ENCODE results near the gene MUSK. TPM values are rescaled to one million over a fixed set of nuclear protein-coding genes. Genes with fewer than 3 reads are reported as not detected.
A peak's percentile ranks its signal among the peaks of the same experiment; 100 is the strongest.

MUSK gene
- total RNA-seq, 4 donors from 2014 or later, result 2.2 to 5.6 (median 2.7) TPM; not detected in 1

DNA sequence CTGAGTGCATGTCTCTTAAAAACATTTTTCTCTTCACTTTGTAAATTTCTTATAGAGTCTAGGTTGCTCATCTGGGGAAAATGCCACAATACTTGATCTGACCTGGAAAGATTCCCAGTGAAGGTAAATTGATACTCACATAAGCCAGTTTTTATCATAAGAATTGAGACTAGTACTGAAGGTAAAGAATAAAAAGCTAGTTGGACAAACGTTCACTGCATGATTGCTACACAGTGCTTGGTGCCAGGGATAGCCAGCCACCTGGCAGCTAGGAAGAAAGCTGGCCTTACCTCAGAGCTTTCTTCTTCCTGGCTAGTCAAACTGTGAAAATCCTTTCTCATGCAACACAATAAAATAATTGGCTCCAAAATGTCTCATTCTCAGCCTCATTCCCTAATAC lies 77.1 kb downstream of the MUSK start:
- H3K4me3 ChIP-seq, result no peak overlapping the region
- no peaks in the 10 kb centered on the region for H3K36me3 ChIP-seq
- intact Hi-C loops (cut with DNase I; ENCODE audit: low total_unique reads) (no loop called here), in situ Hi-C loops (cut with MboI; ENCODE audit: low pct_ligation_motif_present in 1 of 4, low pct_unique_long_range_greater_than_20kb in 1 of 4, low sequenced_read_pairs in 3 of 4) (no loop called here)
- H3K9me3 ChIP-seq, result no peaks in the 10 kb centered on the region
- peak overlapping the region in 3 of 4 donors; percentile 28 to 70 (median 69) for H3K27ac ChIP-seq
- WGBS, 2 donors (ENCODE audit: low coverage in 1 of 2), result 31% methylated on average over 1 of the region's 1 CpG; no CpG with 5 or more reads in 1 of the 2 donors
- H3K27me3 ChIP-seq, result no peaks in the 10 kb centered on the region
- TF ChIP-seq POLR2A (IDR thresholded peaks at IDR 0.05), result no peak
- TF ChIP-seq, protein P1, sequence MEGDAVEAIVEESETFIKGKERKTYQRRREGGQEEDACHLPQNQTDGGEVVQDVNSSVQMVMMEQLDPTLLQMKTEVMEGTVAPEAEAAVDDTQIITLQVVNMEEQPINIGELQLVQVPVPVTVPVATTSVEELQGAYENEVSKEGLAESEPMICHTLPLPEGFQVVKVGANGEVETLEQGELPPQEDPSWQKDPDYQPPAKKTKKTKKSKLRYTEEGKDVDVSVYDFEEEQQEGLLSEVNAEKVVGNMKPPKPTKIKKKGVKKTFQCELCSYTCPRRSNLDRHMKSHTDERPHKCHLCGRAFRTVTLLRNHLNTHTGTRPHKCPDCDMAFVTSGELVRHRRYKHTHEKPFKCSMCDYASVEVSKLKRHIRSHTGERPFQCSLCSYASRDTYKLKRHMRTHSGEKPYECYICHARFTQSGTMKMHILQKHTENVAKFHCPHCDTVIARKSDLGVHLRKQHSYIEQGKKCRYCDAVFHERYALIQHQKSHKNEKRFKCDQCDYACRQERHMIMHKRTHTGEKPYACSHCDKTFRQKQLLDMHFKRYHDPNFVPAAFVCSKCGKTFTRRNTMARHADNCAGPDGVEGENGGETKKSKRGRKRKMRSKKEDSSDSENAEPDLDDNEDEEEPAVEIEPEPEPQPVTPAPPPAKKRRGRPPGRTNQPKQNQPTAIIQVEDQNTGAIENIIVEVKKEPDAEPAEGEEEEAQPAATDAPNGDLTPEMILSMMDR (IDR thresholded peaks at IDR 0.05), result no peak
- TF ChIP-seq EP300 (IDR thresholded peaks at IDR 0.05; ENCODE audit: low read depth), result no peak
- TF ChIP-seq POLR2AphosphoS5 (IDR thresholded peaks at IDR 0.05), result no peak
- peaks cover 0 to 12% (median 6%) of the 10 kb centered on the region in 4 donors for H3K4me1 ChIP-seq
- DNase-seq, result no peak

DNA sequence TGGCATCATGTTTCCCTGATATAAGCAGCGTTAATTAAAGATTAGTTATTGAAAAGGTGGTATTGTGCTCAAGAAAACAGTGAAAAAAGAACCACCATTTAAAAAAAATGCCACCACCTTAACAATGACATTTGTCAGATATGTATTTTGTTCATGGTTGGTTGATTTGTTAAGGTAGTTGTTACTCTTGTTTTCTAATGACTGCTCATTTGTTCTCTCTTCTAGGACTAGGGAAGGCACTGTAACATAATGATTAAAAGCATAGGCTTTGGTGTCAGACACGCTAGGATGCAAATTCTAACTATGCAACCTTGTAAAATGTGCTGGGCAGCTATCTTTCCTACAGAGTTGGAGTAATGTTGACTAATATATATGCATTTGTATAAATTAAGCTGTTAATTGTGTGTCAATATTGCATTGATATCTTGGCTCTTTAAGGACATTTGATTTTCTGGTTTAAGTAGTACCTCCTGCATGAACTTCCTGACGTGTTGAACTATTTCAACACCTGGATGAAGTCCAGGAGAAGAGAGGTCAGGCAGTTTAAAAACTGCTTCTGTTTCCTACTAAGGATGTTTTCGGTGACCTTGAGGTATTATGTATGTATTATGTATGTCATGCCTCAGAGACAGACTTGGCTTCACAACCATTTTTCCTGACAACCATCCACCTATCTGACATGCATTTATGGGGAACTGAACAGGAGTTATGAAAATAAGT lies 77.8 kb downstream of the MUSK start:
- Histone ChIP-seq H3K9me3 (no peaks in the 10 kb centered on the region), H3K4me3 (no peak overlapping the region), H3K27ac (peak overlapping the region in 1 of 4 donors; percentile 69), H3K36me3 (no peaks in the 10 kb centered on the region), H3K4me1 (peaks cover 0 to 12% (median 6%) of the 10 kb centered on the region in 4 donors), H3K27me3 (no peaks in the 10 kb centered on the region)
- in situ Hi-C loops (cut with MboI; ENCODE audit: low pct_ligation_motif_present in 1 of 4, low pct_unique_long_range_greater_than_20kb in 1 of 4, low sequenced_read_pairs in 3 of 4), result no loop called here
- TF ChIP-seq POLR2A (IDR thresholded peaks at IDR 0.05), result no peak
- TF ChIP-seq, protein P1 (IDR thresholded peaks at IDR 0.05), result no peak
- TF ChIP-seq POLR2AphosphoS5 (IDR thresholded peaks at IDR 0.05), result no peak
- no peak for TF ChIP-seq EP300 (IDR thresholded peaks at IDR 0.05; ENCODE audit: low read depth)
- WGBS, 2 donors (ENCODE audit: low coverage in 1 of 2), result 78 to 81% methylated on average over 4 of the region's 4 CpGs
- intact Hi-C loops (cut with DNase I; ENCODE audit: low total_unique reads), result no loop called here
- no peak for DNase-seq

DNA sequence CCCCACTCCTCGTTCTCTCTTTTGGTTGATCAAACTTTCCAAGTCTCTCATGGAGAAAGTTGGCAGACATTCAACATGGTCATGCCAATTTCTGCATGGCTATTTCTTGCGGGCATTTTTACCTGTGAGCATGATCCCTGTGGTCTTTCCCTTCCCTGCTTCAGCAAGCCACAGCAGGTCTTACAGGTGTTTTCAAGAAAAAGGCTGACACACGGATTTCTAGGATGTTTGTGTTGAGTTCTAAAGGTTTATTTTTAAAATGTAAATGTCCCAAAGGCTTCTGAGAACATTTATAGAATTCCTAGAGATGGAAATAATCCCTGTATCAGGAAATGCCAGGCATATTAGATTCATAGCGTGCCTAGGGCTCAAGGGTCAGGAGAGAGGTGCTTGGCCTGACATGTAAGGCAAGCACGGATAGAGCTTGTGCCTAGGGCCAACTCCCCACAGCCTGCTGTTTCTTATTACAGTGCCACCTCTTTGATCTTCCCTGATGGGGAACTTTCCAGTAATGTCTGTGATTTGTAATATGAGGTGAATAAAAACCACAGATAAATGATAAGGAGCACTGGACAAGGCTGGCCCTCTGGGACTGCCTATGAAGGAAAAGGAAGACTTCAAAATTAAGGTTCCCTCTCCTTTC lies 79.8 kb downstream of the MUSK start:
- no peak for DNase-seq
- in situ Hi-C loops (cut with MboI; ENCODE audit: low pct_ligation_motif_present in 1 of 4, low pct_unique_long_range_greater_than_20kb in 1 of 4, low sequenced_read_pairs in 3 of 4), result no loop called here

DNA sequence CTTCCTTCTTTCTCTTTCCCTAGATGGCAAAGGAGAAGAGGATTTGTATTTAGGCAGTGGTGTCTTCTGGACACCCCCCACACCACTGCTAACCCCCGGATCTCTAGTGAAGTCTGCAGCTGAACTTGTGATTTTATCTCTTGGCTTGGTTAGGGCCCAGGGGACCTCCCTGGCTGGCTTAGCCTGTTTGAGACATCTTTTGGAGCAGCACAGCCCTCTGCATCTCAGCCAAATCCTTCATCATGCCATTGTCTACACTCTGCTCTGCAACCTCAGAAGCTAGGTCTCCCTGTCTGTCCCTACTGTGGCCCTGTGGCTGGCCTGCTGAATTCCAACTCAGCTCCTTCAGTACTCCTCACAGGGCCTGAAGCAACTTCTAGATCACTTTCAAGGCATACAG lies 81.7 kb downstream of the MUSK start:
- peak; percentile 11 for DNase-seq
- Histone ChIP-seq H3K4me3 (no peak overlapping the region), H3K27ac (no peak overlapping the region), H3K36me3 (no peaks in the 10 kb centered on the region), H3K4me1 (peaks cover 0 to 7% (median under 1%) of the 10 kb centered on the region in 4 donors), H3K27me3 (no peaks in the 10 kb centered on the region), H3K9me3 (no peaks in the 10 kb centered on the region)
- WGBS, 2 donors (ENCODE audit: low coverage in 1 of 2), result 71 to 85% methylated on average over 1 of the region's 1 CpG
- intact Hi-C loops (cut with DNase I; ENCODE audit: low total_unique reads) (no loop called here), in situ Hi-C loops (cut with MboI; ENCODE audit: low pct_ligation_motif_present in 1 of 4, low pct_unique_long_range_greater_than_20kb in 1 of 4, low sequenced_read_pairs in 3 of 4) (no loop called here)
- no peak for TF ChIP-seq POLR2AphosphoS5 (IDR thresholded peaks at IDR 0.05)

More for the DNA sequence above, 79.8 kb downstream of the MUSK start:
- WGBS, 2 donors (ENCODE audit: low coverage in 1 of 2), result 30 to 70% methylated on average over 1 to 5 of the region's 5 CpGs
- no peaks in the 10 kb centered on the region for H3K36me3 ChIP-seq
- no peaks in the 10 kb centered on the region for H3K27me3 ChIP-seq
- no peaks in the 10 kb centered on the region for H3K9me3 ChIP-seq
- intact Hi-C loops (cut with DNase I; ENCODE audit: low total_unique reads), result no loop called here
- peaks cover 0 to 10% (median 5%) of the 10 kb centered on the region in 4 donors for H3K4me1 ChIP-seq
- TF ChIP-seq, protein P1 (IDR thresholded peaks at IDR 0.05), result no peak
- TF ChIP-seq EP300 (IDR thresholded peaks at IDR 0.05; ENCODE audit: low read depth) (no peak), POLR2AphosphoS5 (IDR thresholded peaks at IDR 0.05) (no peak), POLR2A (IDR thresholded peaks at IDR 0.05) (no peak)
- no peak overlapping the region for H3K27ac ChIP-seq
- no peak overlapping the region for H3K4me3 ChIP-seq

Measured in transverse colon (tissue), 4 donors.